Loucy (cell line): ENCODE results near the gene HDAC6.

Source experiments
- H2AFZ ChIP-seq: fragments of 200-600 bp; sonication (generic); 2 replicates; pipeline ENCODE4 v1.6.0; 2016; ENCODE audit warnings: antibody characterized with exemption, mild to moderate bottlenecking, low read length, moderate library complexity
- H3F3A ChIP-seq: fragments of 200-600 bp; 2 replicates; pipeline ENCODE4 v1.6.0; 2016; ENCODE audit warnings: antibody characterized with exemption, low read depth, mild to moderate bottlenecking
- H3K27me3 ChIP-seq: fragments of 200-600 bp; sonication (generic); 2 replicates; pipeline ENCODE4 v1.6.1; 2014; ENCODE audit warnings: low read length, mild to moderate bottlenecking; ENCODE audit not compliant: insufficient read depth, poor library complexity, severe bottlenecking
- H3K36me3 ChIP-seq: fragments of 200-600 bp; sonication (generic); 2 replicates; pipeline ENCODE4 v1.6.1; 2016; ENCODE audit warnings: low read length; ENCODE audit not compliant: insufficient read depth
- H3K4me1 ChIP-seq: fragments of 200-600 bp; sonication (generic); 2 replicates; pipeline ENCODE4 v1.5.1; 2014; ENCODE audit warnings: low read length, mild to moderate bottlenecking; ENCODE audit not compliant: insufficient read depth, poor library complexity, severe bottlenecking
- H3K4me2 ChIP-seq: fragments of 200-600 bp; sonication (generic); 2 replicates; pipeline ENCODE4 v1.6.0; 2014; ENCODE audit warnings: antibody characterized with exemption, low read length, low read depth, mild to moderate bottlenecking; ENCODE audit not compliant: poor library complexity, severe bottlenecking
- H3K4me3 ChIP-seq: fragments of 200-600 bp; sonication (generic); 2 replicates; pipeline ENCODE4 v1.5.1; 2014; ENCODE audit warnings: low read length, mild to moderate bottlenecking, mixed read lengths; ENCODE audit not compliant: poor library complexity, severe bottlenecking
- H3K79me2 ChIP-seq: fragments of 200-600 bp; sonication (generic); 2 replicates; pipeline ENCODE4 v1.6.1; 2014; ENCODE audit warnings: low read length; ENCODE audit not compliant: insufficient read depth
- H3K9ac ChIP-seq: fragments of 200-600 bp; sonication (generic); 2 replicates; pipeline ENCODE4 v1.6.0; 2014; ENCODE audit warnings: mild to moderate bottlenecking, low read depth, low read length, moderate library complexity; ENCODE audit not compliant: poor library complexity, severe bottlenecking
- H3K9me2 ChIP-seq: fragments of 200-600 bp; sonication (generic); replicated peaks from 2 replicates; pipeline ENCODE4 v1.6.1; 2016; ENCODE audit warnings: low read depth, low read length, mixed read lengths
- H3K9me3 ChIP-seq: fragments of 200-600 bp; sonication (generic); 2 replicates; pipeline ENCODE4 v1.6.1; 2014; ENCODE audit warnings: mild to moderate bottlenecking, antibody characterized with exemption, low read length, low read depth; ENCODE audit not compliant: insufficient read depth
- H4K20me1 ChIP-seq: fragments of 200-600 bp; sonication (generic); 2 replicates; pipeline ENCODE4 v1.6.0; 2014; ENCODE audit warnings: antibody characterized with exemption, low read length, mild to moderate bottlenecking; ENCODE audit not compliant: insufficient read depth, poor library complexity, severe bottlenecking
- CTCF ChIP-seq: fragments of 200-600 bp; sonication (generic); conservative IDR thresholded peaks from 2 replicates; pipeline ENCODE4 v1.5.1; 2014; ENCODE audit warnings: mild to moderate bottlenecking, antibody characterized with exemption, low read length
- EZH2phosphoT487 ChIP-seq: fragments of 200-600 bp; IDR thresholded peaks from 2 replicates; pipeline ENCODE4 v1.6.1; 2018; ENCODE audit warnings: antibody characterized with exemption, mild to moderate bottlenecking, moderate library complexity, borderline replicate concordance

HDAC6 gene

GRCh38 chrX:48815266-48815665, 13.4 kb downstream of the HDAC6 start:
- Histone ChIP-seq H3K36me3 (no peaks in the 10 kb centered on the region), H4K20me1 (no peaks in the 10 kb centered on the region), H3K9me3 (no peaks in the 10 kb centered on the region), H3K4me3 (no peak overlapping the region), H2AFZ (no peak overlapping the region), H3K9me2 (no peaks in the 10 kb centered on the region), H3K4me2 (no peak overlapping the region), H3F3A (no peaks in the 10 kb centered on the region), H3K79me2 (no peaks in the 10 kb centered on the region), H3K9ac (no peak overlapping the region), H3K4me1 (no peaks in the 10 kb centered on the region), H3K27me3 (no peaks in the 10 kb centered on the region)
- no peak for TF ChIP-seq CTCF
- no peak for TF ChIP-seq EZH2phosphoT487

- Histone ChIP-seq H3K9me3 (no peaks in the 10 kb centered on the region), H3K4me3 (no peak overlapping the region), H3K9me2 (no peaks in the 10 kb centered on the region), H3K27me3 (no peaks in the 10 kb centered on the region), H3K79me2 (no peaks in the 10 kb centered on the region), H3K4me2 (no peak overlapping the region), H3K4me1 (no peaks in the 10 kb centered on the region), H3F3A (no peaks in the 10 kb centered on the region), H4K20me1 (no peaks in the 10 kb centered on the region), H2AFZ (no peak overlapping the region), H3K36me3 (no peaks in the 10 kb centered on the region), H3K9ac (no peak overlapping the region)
- TF ChIP-seq EZH2phosphoT487 (no peak), CTCF (no peak)
These were observed 14.3 kb downstream of the HDAC6 start for GRCh38 chrX:48816014-48816810.

DNA sequence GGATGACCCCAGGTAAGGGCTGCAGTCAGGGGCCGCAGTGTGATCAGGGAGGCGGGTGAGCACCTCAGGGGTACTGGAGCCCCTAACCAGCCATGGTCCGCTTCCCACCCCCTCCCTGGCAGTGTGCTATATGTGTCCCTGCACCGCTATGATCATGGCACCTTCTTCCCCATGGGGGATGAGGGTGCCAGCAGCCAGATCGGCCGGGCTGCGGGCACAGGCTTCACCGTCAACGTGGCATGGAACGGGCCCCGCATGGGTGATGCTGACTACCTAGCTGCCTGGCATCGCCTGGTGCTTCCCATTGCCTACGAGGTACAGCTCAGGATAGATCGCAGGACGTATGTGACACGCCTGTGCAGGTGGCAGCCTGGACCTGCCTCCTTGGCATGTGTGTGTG, 16.2 kb downstream of the HDAC6 start:
- no peaks in the 10 kb centered on the region for H3F3A ChIP-seq
- no peaks in the 10 kb centered on the region for H3K27me3 ChIP-seq
- no peak overlapping the region for H3K4me3 ChIP-seq
- no peak overlapping the region for H2AFZ ChIP-seq
- no peaks in the 10 kb centered on the region for H4K20me1 ChIP-seq
- H3K4me2 ChIP-seq, result no peak overlapping the region
- no peaks in the 10 kb centered on the region for H3K9me3 ChIP-seq
- H3K9me2 ChIP-seq, result no peaks in the 10 kb centered on the region
- TF ChIP-seq CTCF (no peak), EZH2phosphoT487 (no peak)
- no peaks in the 10 kb centered on the region for H3K4me1 ChIP-seq
- H3K9ac ChIP-seq, result no peak overlapping the region
- H3K79me2 ChIP-seq, result no peaks in the 10 kb centered on the region
- H3K36me3 ChIP-seq, result no peaks in the 10 kb centered on the region; the same call in 1 of the 2 replicates
